IPS-20b (cell line): Measurements from ENCODE around the gene PSMC5.

Experiments used
- H3K27ac ChIP-seq: one replicate; pipeline ENCODE4 v1.5.1; 2013; ENCODE audit warnings: low read length
- H3K27me3 ChIP-seq: 2 replicates; pipeline ENCODE4 v1.6.1; 2013; ENCODE audit warnings: mild to moderate bottlenecking, low read length, inconsistent platforms; ENCODE audit not compliant: insufficient read depth
- H3K36me3 ChIP-seq: 2 replicates; pipeline ENCODE4 v1.6.1; 2013; ENCODE audit warnings: low read depth, mild to moderate bottlenecking, inconsistent platforms, low read length, moderate library complexity; ENCODE audit not compliant: insufficient read depth
- H3K4me1 ChIP-seq: 2 replicates; pipeline ENCODE4 v1.6.1; 2013; ENCODE audit warnings: mild to moderate bottlenecking, control low read depth, inconsistent platforms, low read length, moderate library complexity; ENCODE audit not compliant: insufficient read depth
- H3K4me3 ChIP-seq: 2 replicates; pipeline ENCODE4 v1.5.1; 2013; ENCODE audit warnings: mild to moderate bottlenecking, low read length, inconsistent platforms
- H3K9ac ChIP-seq: 2 replicates; pipeline ENCODE4 v1.6.1; 2013; ENCODE audit warnings: low read depth, mild to moderate bottlenecking, inconsistent platforms, low read length, moderate library complexity
- H3K9me3 ChIP-seq: 2 replicates; pipeline ENCODE4 v1.6.1; 2013; ENCODE audit warnings: mild to moderate bottlenecking, low read depth, low read length, inconsistent platforms; ENCODE audit not compliant: insufficient read depth

Gene PSMC5

GRCh38 chr17:63822537-63822936, 4.7 kb upstream of the PSMC5 start:
- Histone ChIP-seq H3K36me3 (peaks cover 87% of the 10 kb centered on the region), H3K9ac (no peak overlapping the region), H3K9me3 (no peaks in the 10 kb centered on the region), H3K4me1 (peaks cover 4% of the 10 kb centered on the region; the same call in 1 of the 2 replicates), H3K27me3 (no peaks in the 10 kb centered on the region), H3K4me3 (no peak overlapping the region), H3K27ac (no peak overlapping the region)

- Histone ChIP-seq H3K9ac (no peak overlapping the region), H3K4me1 (peaks cover 9% of the 10 kb centered on the region; the same call in 1 of the 2 replicates), H3K27ac (no peak overlapping the region), H3K9me3 (no peaks in the 10 kb centered on the region), H3K27me3 (no peaks in the 10 kb centered on the region), H3K36me3 (peaks cover 80% of the 10 kb centered on the region), H3K4me3 (no peak overlapping the region)
These were observed 3.4 kb upstream of the PSMC5 start for GRCh38 chr17:63823659-63824331.

- Histone ChIP-seq H3K36me3 (peaks cover 80% of the 10 kb centered on the region), H3K9me3 (no peaks in the 10 kb centered on the region), H3K27me3 (no peaks in the 10 kb centered on the region)
These were observed 2.9 kb upstream of the PSMC5 start for GRCh38 chr17:63824362-63824761.

GRCh38 chr17:63826468-63827001, 696 bp upstream of the PSMC5 start:
- H3K9ac ChIP-seq = peak overlapping the region; percentile 93
- peaks cover 9% of the 10 kb centered on the region; the same call in 1 of the 2 replicates for H3K4me1 ChIP-seq
- H3K27ac ChIP-seq = peak overlapping the region; percentile 90
- H3K9me3 ChIP-seq = no peaks in the 10 kb centered on the region
- H3K4me3 ChIP-seq = peak overlapping the region; percentile 93
- H3K27me3 ChIP-seq = no peaks in the 10 kb centered on the region
- peaks cover 80% of the 10 kb centered on the region for H3K36me3 ChIP-seq

More at GRCh38 chr17:63824362-63824761, 2.9 kb upstream of the PSMC5 start:
- Histone ChIP-seq H3K9ac (no peak overlapping the region), H3K4me3 (no peak overlapping the region), H3K27ac (no peak overlapping the region), H3K4me1 (peaks cover 9% of the 10 kb centered on the region; the same call in 1 of the 2 replicates)

- Histone ChIP-seq H3K27me3 (no peaks in the 10 kb centered on the region), H3K27ac (peak overlapping the region; percentile 90), H3K4me3 (peak overlapping the region; percentile 93), H3K36me3 (peaks cover 80% of the 10 kb centered on the region), H3K9me3 (no peaks in the 10 kb centered on the region), H3K4me1 (peaks cover 9% of the 10 kb centered on the region; the same call in 1 of the 2 replicates), H3K9ac (peak overlapping the region; percentile 93)
These were observed 580 bp downstream of the PSMC5 start for GRCh38 chr17:63827801-63828221.

GRCh38 chr17:63828936-63829335, 1.7 kb downstream of the PSMC5 start:
- Histone ChIP-seq H3K4me3 (peak overlapping the region; percentile 93), H3K9ac (peak overlapping the region; percentile 93; the same call in 1 of the 2 replicates)

GRCh38 chr17:63830278-63830677, 3.0 kb downstream of the PSMC5 start:
- H3K9me3 ChIP-seq = no peaks in the 10 kb centered on the region
- no peaks in the 10 kb centered on the region for H3K27me3 ChIP-seq
- no peak overlapping the region for H3K9ac ChIP-seq
- peaks cover 77% of the 10 kb centered on the region for H3K36me3 ChIP-seq
- peaks cover 9% of the 10 kb centered on the region; the same call in 1 of the 2 replicates for H3K4me1 ChIP-seq
- no peak overlapping the region for H3K27ac ChIP-seq
- no peak overlapping the region for H3K4me3 ChIP-seq

More at GRCh38 chr17:63828936-63829335, 1.7 kb downstream of the PSMC5 start:
- no peak overlapping the region for H3K27ac ChIP-seq
- no peaks in the 10 kb centered on the region for H3K27me3 ChIP-seq
- no peaks in the 10 kb centered on the region for H3K9me3 ChIP-seq
- H3K36me3 ChIP-seq = peaks cover 80% of the 10 kb centered on the region
- peaks cover 9% of the 10 kb centered on the region; the same call in 1 of the 2 replicates for H3K4me1 ChIP-seq

- peaks cover 5% of the 10 kb centered on the region; the same call in 1 of the 2 replicates for H3K4me1 ChIP-seq
- H3K27ac ChIP-seq = no peak overlapping the region
- H3K36me3 ChIP-seq = peaks cover 72% of the 10 kb centered on the region
These were observed 3.8 kb downstream of the PSMC5 start for GRCh38 chr17:63830904-63831491.

GRCh38 chr17:63831505-63831904, 4.3 kb downstream of the PSMC5 start:
- Histone ChIP-seq H3K9me3 (no peaks in the 10 kb centered on the region), H3K4me1 (peaks cover 5% of the 10 kb centered on the region; the same call in 1 of the 2 replicates), H3K36me3 (peaks cover 72% of the 10 kb centered on the region)

More at GRCh38 chr17:63830904-63831491, 3.8 kb downstream of the PSMC5 start:
- Histone ChIP-seq H3K9ac (no peak overlapping the region), H3K4me3 (no peak overlapping the region), H3K27me3 (no peaks in the 10 kb centered on the region), H3K9me3 (no peaks in the 10 kb centered on the region)

GRCh38 chr17:63832014-63832413, 4.8 kb downstream of the PSMC5 start:
- H3K27ac ChIP-seq = no peak overlapping the region
- H3K36me3 ChIP-seq = peaks cover 77% of the 10 kb centered on the region
- no peaks in the 10 kb centered on the region for H3K27me3 ChIP-seq
- H3K9me3 ChIP-seq = no peaks in the 10 kb centered on the region
- peaks cover 5% of the 10 kb centered on the region; the same call in 1 of the 2 replicates for H3K4me1 ChIP-seq
- no peak overlapping the region for H3K4me3 ChIP-seq
- no peak overlapping the region for H3K9ac ChIP-seq

More at GRCh38 chr17:63831505-63831904, 4.3 kb downstream of the PSMC5 start:
- H3K9ac ChIP-seq = no peak overlapping the region
- no peaks in the 10 kb centered on the region for H3K27me3 ChIP-seq
- no peak overlapping the region for H3K27ac ChIP-seq
- no peak overlapping the region for H3K4me3 ChIP-seq

GRCh38 chr17:63832455-63832854, 5.2 kb downstream of the PSMC5 start:
- peaks cover 78% of the 10 kb centered on the region for H3K36me3 ChIP-seq
- peaks cover 5% of the 10 kb centered on the region; the same call in 1 of the 2 replicates for H3K4me1 ChIP-seq
- H3K27me3 ChIP-seq = no peaks in the 10 kb centered on the region
- H3K27ac ChIP-seq = no peak overlapping the region
- H3K9ac ChIP-seq = no peak overlapping the region
- H3K4me3 ChIP-seq = no peak overlapping the region
- no peaks in the 10 kb centered on the region for H3K9me3 ChIP-seq
